Measurements from ENCODE around the gene TUBD1. TPM values are rescaled to one million over a fixed set of nuclear protein-coding genes. Genes with fewer than 3 reads are reported as not detected.

TUBD1 gene
- total and polyA plus RNA-seq, 2 donors (not counting 1 experiment from before 2014, with no cell fraction given): 5.7 to 20.0 TPM

DNA sequence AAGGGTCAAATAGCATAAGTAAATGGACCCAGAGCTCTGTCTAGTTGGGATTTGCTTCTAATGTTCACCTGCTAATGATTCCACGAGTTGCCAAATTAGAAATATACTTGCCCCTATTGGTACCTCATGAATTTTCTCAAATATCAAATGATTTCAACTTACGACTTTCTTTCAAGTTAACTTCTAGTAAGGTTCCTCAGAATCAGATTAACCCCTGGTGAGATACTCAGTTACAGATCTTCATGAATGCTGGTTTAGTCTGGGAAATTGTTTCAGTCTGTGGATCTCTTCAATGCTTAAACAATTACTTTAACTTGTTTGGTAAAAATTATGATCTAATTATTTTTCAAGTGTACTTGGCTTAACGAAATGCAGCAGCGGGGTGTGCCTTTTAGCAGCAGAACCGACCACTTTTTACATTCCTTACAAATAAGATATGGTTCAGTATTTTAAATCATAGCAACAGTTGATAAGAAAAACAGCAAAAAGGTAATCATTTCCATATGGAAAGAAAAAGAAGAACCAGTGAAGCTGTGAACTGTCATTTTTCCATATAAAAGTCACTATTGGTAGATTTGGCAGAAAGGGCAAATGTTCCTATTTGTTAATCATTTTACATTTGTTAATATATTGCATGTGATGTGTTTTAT is 34.5 kb downstream of the TUBD1 start:
- Histone ChIP-seq H3K4me2 (replicated peaks; ENCODE audit: low read depth, low read length, poor library complexity, severe bottlenecking) (no peak overlapping the region), H4K20me1 (ENCODE audit: control insufficient read depth, insufficient read depth, low read length, poor library complexity, severe bottlenecking) (no peaks in the 10 kb centered on the region), H3K4me3 (ENCODE audit: control extremely low read depth in 1 of 5, extremely low read depth in 1 of 5, insufficient read depth in 1 of 5, low read depth in 2 of 5, low read length in 4 of 5) (no peak overlapping the region), H3K27ac (ENCODE audit: low read length in 2 of 2) (no peak overlapping the region), H3K27me3 (replicated peaks in 1 of 4; ENCODE audit: control extremely low read depth in 1 of 4, control insufficient read depth in 3 of 4, insufficient read depth in 4 of 4, low read length in 3 of 4) (no peaks in the 10 kb centered on the region), H3K79me2 (ENCODE audit: control insufficient read depth, insufficient read depth, low read length) (no peaks in the 10 kb centered on the region), H3K9me3 (ENCODE audit: control extremely low read depth in 1 of 3, control insufficient read depth in 2 of 3, insufficient read depth in 1 of 3, low read length in 2 of 3) (no peaks in the 10 kb centered on the region), H3K36me3 (replicated peaks in 1 of 2; ENCODE audit: control extremely low read depth in 1 of 2, control insufficient read depth in 1 of 2, extremely low read depth in 1 of 2, insufficient read depth in 2 of 2, low read length in 1 of 2) (peaks cover 4 to 16% of the 10 kb centered on the region in 2 experiments), H3K9ac (ENCODE audit: low read length) (no peak overlapping the region), H2AFZ (ENCODE audit: insufficient read depth, low read depth, low read length, poor library complexity, severe bottlenecking) (no peak overlapping the region), H3K4me1 (ENCODE audit: control insufficient read depth in 2 of 2, insufficient read depth in 2 of 2, low read length in 2 of 2) (peaks cover 0 to 3% of the 10 kb centered on the region in 2 donors)
- ChIA-PET CTCF (interaction anchor here (0.7 to 3.1 kb wide), 13 partner anchors 14 to 216 kb away, joined by 3 to 21 read pairs (median 4); no protein-coding TSS in a partner anchor), POLR2A (no interaction called here)
- ATAC-seq (ENCODE audit: low read depth): no peak
- TF ChIP-seq, protein P1, sequence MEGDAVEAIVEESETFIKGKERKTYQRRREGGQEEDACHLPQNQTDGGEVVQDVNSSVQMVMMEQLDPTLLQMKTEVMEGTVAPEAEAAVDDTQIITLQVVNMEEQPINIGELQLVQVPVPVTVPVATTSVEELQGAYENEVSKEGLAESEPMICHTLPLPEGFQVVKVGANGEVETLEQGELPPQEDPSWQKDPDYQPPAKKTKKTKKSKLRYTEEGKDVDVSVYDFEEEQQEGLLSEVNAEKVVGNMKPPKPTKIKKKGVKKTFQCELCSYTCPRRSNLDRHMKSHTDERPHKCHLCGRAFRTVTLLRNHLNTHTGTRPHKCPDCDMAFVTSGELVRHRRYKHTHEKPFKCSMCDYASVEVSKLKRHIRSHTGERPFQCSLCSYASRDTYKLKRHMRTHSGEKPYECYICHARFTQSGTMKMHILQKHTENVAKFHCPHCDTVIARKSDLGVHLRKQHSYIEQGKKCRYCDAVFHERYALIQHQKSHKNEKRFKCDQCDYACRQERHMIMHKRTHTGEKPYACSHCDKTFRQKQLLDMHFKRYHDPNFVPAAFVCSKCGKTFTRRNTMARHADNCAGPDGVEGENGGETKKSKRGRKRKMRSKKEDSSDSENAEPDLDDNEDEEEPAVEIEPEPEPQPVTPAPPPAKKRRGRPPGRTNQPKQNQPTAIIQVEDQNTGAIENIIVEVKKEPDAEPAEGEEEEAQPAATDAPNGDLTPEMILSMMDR (IDR thresholded peaks at IDR 0.05): no peak
- no peak for TF ChIP-seq EZH2 (IDR thresholded peaks at IDR 0.05; ENCODE audit: borderline replicate concordance, insufficient read depth, low read depth, low read length, poor library complexity, severe bottlenecking)
- WGBS (ENCODE audit: insufficient coverage): 100% methylated on average over 1 of the region's 5 CpGs
- intact Hi-C loops (cut with micrococcal nuclease): loop anchor here (2.0 kb wide), 1 partner anchor 71 kb away; no protein-coding TSS in a partner anchor
- Mint-ChIP-seq H3K27ac (no peak overlapping the region), H3K9me3 (ENCODE audit: insufficient read depth) (no peaks in the 10 kb centered on the region), H3K4me3 (no peak overlapping the region), H3K27me3 (no peaks in the 10 kb centered on the region), H3K4me1 (peaks cover 3% of the 10 kb centered on the region)
- DNase-seq: no peak
